KMS-11 (cell line): Measurements from ENCODE around the gene XDH.

Experiments
- H2AFZ ChIP-seq: fragments of 200-600 bp; sonication (generic); 2 replicates; pipeline ENCODE4 v1.6.1; 2016; ENCODE audit warnings: antibody characterized with exemption, mixed run types, low read depth
- H3K27ac ChIP-seq: fragments of 200-600 bp; sonication (generic); 2 replicates; pipeline ENCODE4 v1.6.1; 2016; ENCODE audit warnings: mild to moderate bottlenecking, mixed run types
- H3K27me3 ChIP-seq: fragments of 200-600 bp; sonication (generic); 2 replicates; pipeline ENCODE4 v1.6.1; 2017; ENCODE audit warnings: mild to moderate bottlenecking, low read depth, mixed run types, moderate library complexity; ENCODE audit not compliant: insufficient read depth
- H3K36me3 ChIP-seq: fragments of 200-600 bp; sonication (generic); 2 replicates; pipeline ENCODE4 v1.6.1; 2017; ENCODE audit warnings: mild to moderate bottlenecking, mixed run types; ENCODE audit not compliant: insufficient read depth
- H3K4me1 ChIP-seq: fragments of 200-600 bp; sonication (generic); 2 replicates; pipeline ENCODE4 v1.6.1; 2016; ENCODE audit warnings: mild to moderate bottlenecking, low read depth, mixed run types; ENCODE audit not compliant: poor library complexity, severe bottlenecking
- H3K4me2 ChIP-seq: fragments of 200-600 bp; sonication (generic); 2 replicates; pipeline ENCODE4 v1.7.0; 2016; ENCODE audit warnings: mild to moderate bottlenecking, mixed run types
- H3K4me3 ChIP-seq: fragments of 200-600 bp; sonication (generic); IDR thresholded peaks from 2 replicates; pipeline ENCODE4 v1.6.1; 2017; ENCODE audit warnings: low read depth, low read length, mixed read lengths; ENCODE audit not compliant: insufficient read depth
- H3K79me2 ChIP-seq: fragments of 200-600 bp; sonication (generic); 2 replicates; pipeline ENCODE4 v1.6.1; 2016; ENCODE audit warnings: low read depth, mixed run types; ENCODE audit not compliant: insufficient read depth
- H3K9ac ChIP-seq: fragments of 200-600 bp; sonication (generic); 2 replicates; pipeline ENCODE4 v1.6.1; 2016; ENCODE audit warnings: mild to moderate bottlenecking, mixed run types
- H4K20me1 ChIP-seq: fragments of 200-600 bp; sonication (generic); 2 replicates; pipeline ENCODE4 v1.6.1; 2016; ENCODE audit warnings: mild to moderate bottlenecking, mixed run types; ENCODE audit not compliant: insufficient read depth
- TF ChIP-seq, protein P1 (sequence below): fragments of 200-600 bp; sonication (generic); conservative IDR thresholded peaks from 2 replicates; pipeline ENCODE4 v1.6.1; 2017; ENCODE audit warnings: low read depth, mild to moderate bottlenecking, antibody characterized with exemption, low read length, moderate library complexity, mixed read lengths

The XDH gene

DNA sequence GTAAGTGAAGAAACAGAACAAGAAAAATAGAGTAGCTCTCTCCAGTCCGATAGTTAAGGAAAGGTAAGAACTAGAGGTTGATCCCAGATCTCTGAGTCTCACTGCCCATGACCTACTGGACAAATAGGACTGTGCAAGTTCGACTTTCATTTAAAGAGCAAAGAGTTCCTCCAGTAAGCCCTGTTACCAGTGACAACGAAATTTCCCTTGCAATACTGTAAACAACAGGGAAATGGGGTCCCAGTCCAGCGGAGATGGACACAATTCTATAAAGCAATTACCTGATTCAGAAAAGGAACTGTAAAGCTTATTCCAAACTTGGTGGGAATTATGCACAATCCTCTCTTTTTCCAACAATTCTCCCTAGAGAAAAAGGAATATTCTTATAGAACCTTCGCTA is 65.9 kb downstream of the XDH start:
- no peak overlapping the region for H3K9ac ChIP-seq
- TF ChIP-seq, protein P1, sequence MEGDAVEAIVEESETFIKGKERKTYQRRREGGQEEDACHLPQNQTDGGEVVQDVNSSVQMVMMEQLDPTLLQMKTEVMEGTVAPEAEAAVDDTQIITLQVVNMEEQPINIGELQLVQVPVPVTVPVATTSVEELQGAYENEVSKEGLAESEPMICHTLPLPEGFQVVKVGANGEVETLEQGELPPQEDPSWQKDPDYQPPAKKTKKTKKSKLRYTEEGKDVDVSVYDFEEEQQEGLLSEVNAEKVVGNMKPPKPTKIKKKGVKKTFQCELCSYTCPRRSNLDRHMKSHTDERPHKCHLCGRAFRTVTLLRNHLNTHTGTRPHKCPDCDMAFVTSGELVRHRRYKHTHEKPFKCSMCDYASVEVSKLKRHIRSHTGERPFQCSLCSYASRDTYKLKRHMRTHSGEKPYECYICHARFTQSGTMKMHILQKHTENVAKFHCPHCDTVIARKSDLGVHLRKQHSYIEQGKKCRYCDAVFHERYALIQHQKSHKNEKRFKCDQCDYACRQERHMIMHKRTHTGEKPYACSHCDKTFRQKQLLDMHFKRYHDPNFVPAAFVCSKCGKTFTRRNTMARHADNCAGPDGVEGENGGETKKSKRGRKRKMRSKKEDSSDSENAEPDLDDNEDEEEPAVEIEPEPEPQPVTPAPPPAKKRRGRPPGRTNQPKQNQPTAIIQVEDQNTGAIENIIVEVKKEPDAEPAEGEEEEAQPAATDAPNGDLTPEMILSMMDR = no peak
- no peaks in the 10 kb centered on the region for H3K27me3 ChIP-seq
- H3K36me3 ChIP-seq = no peaks in the 10 kb centered on the region
- no peaks in the 10 kb centered on the region for H3K79me2 ChIP-seq
- H3K27ac ChIP-seq = no peak overlapping the region
- H3K4me2 ChIP-seq = no peak overlapping the region
- H3K4me3 ChIP-seq = no peak overlapping the region
- H2AFZ ChIP-seq = no peak overlapping the region
- no peaks in the 10 kb centered on the region for H4K20me1 ChIP-seq
- no peaks in the 10 kb centered on the region for H3K4me1 ChIP-seq

DNA sequence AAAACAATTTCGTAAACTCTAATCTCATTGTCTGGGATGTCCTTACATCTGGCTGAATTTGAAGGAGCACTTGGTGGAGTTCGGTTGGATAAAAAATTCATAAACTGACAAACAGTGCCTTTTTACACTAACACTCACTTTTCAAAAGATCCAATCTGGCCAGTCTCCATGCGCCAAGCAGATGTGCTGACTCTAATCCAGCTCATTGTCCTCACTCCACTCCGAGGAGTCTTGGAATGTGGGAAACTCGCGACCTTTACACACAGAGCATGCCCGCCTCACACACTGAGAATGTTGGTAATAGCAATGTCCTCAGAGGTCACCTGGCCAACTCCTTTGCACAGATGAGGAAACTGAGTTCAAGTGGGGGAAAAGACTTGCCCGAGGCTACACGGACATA is 66.8 kb downstream of the XDH start:
- Histone ChIP-seq H3K9ac (no peak overlapping the region), H3K27me3 (no peaks in the 10 kb centered on the region), H3K4me3 (no peak overlapping the region), H2AFZ (no peak overlapping the region), H3K4me2 (no peak overlapping the region), H3K79me2 (no peaks in the 10 kb centered on the region), H3K4me1 (no peaks in the 10 kb centered on the region), H4K20me1 (no peaks in the 10 kb centered on the region), H3K27ac (no peak overlapping the region), H3K36me3 (no peaks in the 10 kb centered on the region)
- TF ChIP-seq, protein P1 = no peak

DNA sequence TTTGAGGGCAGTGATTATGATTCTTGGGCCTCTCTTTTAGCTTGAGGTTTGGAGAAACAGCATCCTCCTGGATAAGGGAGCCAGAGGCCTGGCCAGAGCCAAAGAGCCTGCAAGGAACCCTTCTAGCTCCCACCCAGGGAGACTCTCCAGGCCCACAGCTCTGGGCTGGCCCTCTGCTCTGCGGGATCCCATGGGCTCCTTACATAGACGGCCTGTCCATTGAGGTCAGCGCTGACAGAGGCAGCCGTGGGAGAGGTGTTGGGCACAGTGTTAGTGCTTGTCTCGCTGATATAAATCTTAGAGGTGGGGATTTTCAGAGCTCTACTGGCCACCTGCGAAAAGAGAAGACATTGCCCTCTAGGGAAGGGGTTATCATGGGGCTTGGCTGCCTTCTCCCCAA is 67.2 kb downstream of the XDH start:
- Histone ChIP-seq H3K36me3 (no peaks in the 10 kb centered on the region), H3K9ac (no peak overlapping the region), H3K4me3 (no peak overlapping the region), H3K27ac (no peak overlapping the region), H3K27me3 (no peaks in the 10 kb centered on the region), H3K79me2 (no peaks in the 10 kb centered on the region), H3K4me1 (no peaks in the 10 kb centered on the region), H4K20me1 (no peaks in the 10 kb centered on the region), H2AFZ (no peak overlapping the region), H3K4me2 (no peak overlapping the region)
- TF ChIP-seq, protein P1 = no peak

DNA sequence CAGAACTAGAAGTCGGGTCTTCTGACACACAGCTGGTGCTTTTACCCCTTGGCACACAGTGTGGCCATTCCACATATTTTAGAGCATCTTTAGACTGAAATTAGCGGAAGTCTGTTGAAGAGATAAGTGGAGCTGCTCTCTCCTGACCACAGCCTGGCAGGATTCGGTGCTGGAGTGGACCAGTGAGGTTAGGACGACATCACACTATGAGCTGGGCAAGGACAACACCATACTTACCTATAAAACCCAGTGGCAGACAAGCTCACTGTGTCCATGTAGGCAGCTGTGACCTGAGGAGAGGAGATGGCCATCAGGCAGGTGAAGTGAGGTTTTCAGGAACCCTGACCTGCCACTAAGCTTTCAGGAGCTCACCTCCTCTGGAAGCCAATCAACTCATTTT is 70.1 kb downstream of the XDH start:
- H3K4me2 ChIP-seq = no peak overlapping the region

More for the DNA sequence above, 70.1 kb downstream of the XDH start:
- Histone ChIP-seq H3K79me2 (no peaks in the 10 kb centered on the region), H3K27ac (no peak overlapping the region), H3K36me3 (no peaks in the 10 kb centered on the region), H3K4me1 (no peaks in the 10 kb centered on the region), H2AFZ (no peak overlapping the region), H4K20me1 (no peaks in the 10 kb centered on the region), H3K27me3 (no peaks in the 10 kb centered on the region), H3K9ac (no peak overlapping the region), H3K4me3 (no peak overlapping the region)
- TF ChIP-seq, protein P1 = no peak
